Hematopoietic multipotent progenitor cell treated with erythropoietin and hydrocortisone succinate and interleukin-3 and kit ligand, for 4 days (in vitro differentiated cells): ENCODE results near the gene FRMPD4.

Experiments
- DNase-seq: peaks from one replicate; pipeline ENCODE4 v3.0.0-alpha.2; 2015

FRMPD4 gene

GRCh38 chrX:12548746-12549145 is 410.5 kb downstream of the FRMPD4 start:
- peak; percentile 32 for DNase-seq

GRCh38 chrX:12554206-12554605 is 415.9 kb downstream of the FRMPD4 start:
- no peak for DNase-seq

GRCh38 chrX:12563121-12563520 is 424.8 kb downstream of the FRMPD4 start:
- DNase-seq = no peak

- DNase-seq = no peak
These were observed 425.9 kb downstream of the FRMPD4 start for GRCh38 chrX:12564221-12564620.

GRCh38 chrX:12567857-12568256 is 429.6 kb downstream of the FRMPD4 start:
- peak; percentile 4 for DNase-seq

- no peak for DNase-seq
These were observed 432.7 kb downstream of the FRMPD4 start for GRCh38 chrX:12570859-12571501.

GRCh38 chrX:12579311-12579710 is 441.0 kb downstream of the FRMPD4 start:
- no peak for DNase-seq

GRCh38 chrX:12580548-12580947 is 442.3 kb downstream of the FRMPD4 start:
- no peak for DNase-seq

GRCh38 chrX:12581546-12581945 is 443.3 kb downstream of the FRMPD4 start:
- DNase-seq = no peak

- no peak for DNase-seq
These were observed 444.4 kb downstream of the FRMPD4 start for GRCh38 chrX:12582649-12583048.

GRCh38 chrX:12583543-12583942 is 445.3 kb downstream of the FRMPD4 start:
- no peak for DNase-seq

GRCh38 chrX:12595720-12596119 is 457.4 kb downstream of the FRMPD4 start:
- no peak for DNase-seq

- DNase-seq = no peak
These were observed 471.8 kb downstream of the FRMPD4 start for GRCh38 chrX:12610079-12610478.

- no peak for DNase-seq
These were observed 473.2 kb downstream of the FRMPD4 start for GRCh38 chrX:12611471-12611870.

GRCh38 chrX:12614266-12614665 is 476.0 kb downstream of the FRMPD4 start:
- no peak for DNase-seq

- no peak for DNase-seq
These were observed 476.8 kb downstream of the FRMPD4 start for GRCh38 chrX:12615061-12615460.

- DNase-seq = no peak
These were observed 479.0 kb downstream of the FRMPD4 start for GRCh38 chrX:12617241-12617640.

GRCh38 chrX:12647230-12647629 is 509.0 kb downstream of the FRMPD4 start:
- no peak for DNase-seq

- DNase-seq = no peak
These were observed 510.7 kb downstream of the FRMPD4 start for GRCh38 chrX:12648995-12649394.

- no peak for DNase-seq
These were observed 519.2 kb downstream of the FRMPD4 start for GRCh38 chrX:12657433-12657832.

GRCh38 chrX:12657881-12658280 is 519.6 kb downstream of the FRMPD4 start:
- no peak for DNase-seq

GRCh38 chrX:12661464-12661863 is 523.2 kb downstream of the FRMPD4 start:
- DNase-seq = no peak

GRCh38 chrX:12672367-12673106 is 534.3 kb downstream of the FRMPD4 start:
- DNase-seq = no peak

GRCh38 chrX:12673487-12673886 is 535.2 kb downstream of the FRMPD4 start:
- DNase-seq = no peak

GRCh38 chrX:12679522-12679921 is 541.2 kb downstream of the FRMPD4 start:
- DNase-seq = no peak
